Heart right ventricle (tissue), 16 donors: ENCODE results near the gene C8G. TPM values are rescaled to one million over a fixed set of nuclear protein-coding genes. Genes with fewer than 3 reads are reported as not detected.

Source experiments
- ATAC-seq, 8 donors: fragments of 200-7000 bp; cut with Tn5 transposase; one replicate each; pipeline ENCODE4 v1.9.1; 2020; ENCODE audit warnings: mild to moderate bottlenecking in 8 of 8, moderate library complexity in 8 of 8, moderate number of reproducible peaks in 1 of 8
- DNase-seq, 2 donors: peaks; one replicate each; pipeline ENCODE4 v3.0.0-alpha.2; 2020
- H3K27ac ChIP-seq, 10 donors: fragments of 200-600 bp; sonication (generic) in 2 of 10; one replicate each; pipeline versions ENCODE4 v1.5.0 to v1.8.0; 2020 to 2022; ENCODE audit warnings: mild to moderate bottlenecking in 3 of 10
- H3K27me3 ChIP-seq, 7 donors: fragments of 200-600 bp; one replicate each; pipeline ENCODE4 v1.8.0; 2021 to 2022; ENCODE audit warnings: mild to moderate bottlenecking in 2 of 7
- H3K36me3 ChIP-seq, 9 donors: fragments of 200-600 bp; sonication (generic) in 1 of 9; one replicate each; pipeline versions ENCODE4 v1.5.0 to v1.8.0; 2020 to 2022; ENCODE audit warnings: mild to moderate bottlenecking in 2 of 9
- H3K4me1 ChIP-seq, 9 donors: fragments of 200-600 bp; sonication (generic) in 1 of 9; one replicate each; pipeline versions ENCODE4 v1.5.0 to v1.8.0; 2020 to 2022; ENCODE audit warnings: mild to moderate bottlenecking in 4 of 9
- H3K4me3 ChIP-seq, 10 donors: fragments of 200-600 bp; sonication (generic) in 2 of 10; one replicate each; pipeline versions ENCODE4 v1.5.0 to v1.8.0; 2020 to 2022; ENCODE audit warnings: mild to moderate bottlenecking in 7 of 10, moderate library complexity in 2 of 10
- H3K9me3 ChIP-seq, 11 donors: fragments of 200-600 bp in 10 of 11; sonication (generic) in 2 of 11; one replicate each; pipeline versions ENCODE4 v1.5.0 to v1.8.0; 2013 to 2022; ENCODE audit warnings: mild to moderate bottlenecking in 2 of 11, control low read depth in 1 of 11, moderate library complexity in 1 of 11
- WGBS, 2 donors: extraction: QIAGEN DNeasy Blood & Tissue Kit; methylation state at CpG; one replicate each; pipeline ENCODE4 v1.1.7; 2013; ENCODE audit warnings: inconsistent platforms in 1 of 2; 5-methylcytosine and 5-hydroxymethylcytosine counted together
- intact Hi-C, 10 donors: fragments of 100-400 bp; cut with DNase I; formaldehyde crosslinking; loops; one replicate each; pipeline versions ENCODE4 v1.11.1 to v1.14.2; 2022
- polyA plus RNA-seq, 2 donors: library from polyadenylated mRNA; stranded (reverse); fragments of 200-250 nt; gene quantifications; one replicate each; pipeline ENCODE4 v1.2.3, GENCODE V29; 2013
- total RNA-seq, 10 donors: library from RNA; stranded (reverse); fragmentation: NEBNext Ultra II Directional in 3 of 10; extraction: Animal tissue kit (Norgen Biotek cat#: 25700) in 3 of 10; gene quantifications; one replicate each; pipeline versions ENCODE4 v1.2.1 to v1.2.4, GENCODE V29; 2021 to 2023
- TF ChIP-seq, protein P1 (sequence below), 9 donors: fragments of 200-600 bp; sonication (generic) in 2 of 9; IDR thresholded peaks; one replicate each; pipeline versions ENCODE4 v1.5.0 to v1.8.0; 2021 to 2022; ENCODE audit warnings: antibody characterized with exemption in 9 of 9, mild to moderate bottlenecking in 5 of 9, moderate library complexity in 1 of 9
- donor health status: Arrhythmogenic right ventricular cardiomyopathy.
- donor health status: ischemic (EF 13 %, LVEDD 7.1; RV severe dilation, severe dysfunction).
- donor health status: healthy with polysubstance abuse.
- donor health status: DM: no; HTN: yes; CAD: no.
- donor health status: DM: no; HTN: no; CAD: no.
- donor health status: ischemic (EF 25% LVEDD 6.9; RV normal size, moderate dysfunction).
- donor health status: ischemic (EF 25% LVEDD 5.7; RV mildly dilated, moderate dysfunction).
- donor health status: healthy.
- donor health status: DM: yes; HTN: yes; CAD: no.
- donor health status: Ischemic cardiomyopathy.
- donor health status: ischemic (EF 35%, LVEDD 5.7; RV mildly dilated, moderate dysfunction).
- donor health status: nonischemic (EF 11% LVEDD 7.7; RV severe dilation, severe dysfunction).
- donor health status: DM: yes; HTN: yes; CAD: no.
- donor health status: PGD.
- donor health status: ischemic (EF 29% LVEDD 5.4; RV normal size, mild dysfunction).
- donor health status: nonischemic (EF 23%, LVEDD 6.1; RV moderate dilation, normal function).

C8G gene
- total and polyA plus RNA-seq, 12 donors, result 1.2 to 10.0 (median 2.2) TPM

DNA sequence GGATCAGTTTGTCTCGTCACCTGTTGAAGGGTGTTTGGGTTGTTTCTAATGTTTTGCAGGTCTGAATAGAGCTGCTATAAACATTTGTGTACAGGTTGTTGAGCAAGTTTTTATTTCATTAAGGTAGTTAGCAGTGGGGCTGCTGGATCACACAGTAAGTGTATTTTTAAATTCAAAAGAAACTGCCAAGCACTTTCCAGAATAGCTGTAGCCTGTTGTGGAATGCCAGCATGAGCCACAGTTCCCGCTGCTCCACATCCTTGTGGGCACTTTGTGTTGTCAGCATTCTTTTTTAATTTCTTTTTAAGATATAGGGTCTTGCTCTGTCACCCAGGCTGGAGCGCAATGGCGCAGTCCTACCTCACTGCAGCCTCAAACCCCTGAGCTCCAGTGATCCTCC, 15.0 kb upstream of the C8G start:
- peaks cover 0 to 4% (median 0%) of the 10 kb centered on the region in 11 donors for H3K9me3 ChIP-seq
- ATAC-seq (peak in 5 of 8 donors; percentile 29 to 52 (median 41)), DNase-seq (no peak)
- H3K27ac ChIP-seq, result peak overlapping the region; percentile 6 to 89 (median 84)
- 78 to 84% methylated on average over 4 of the region's 4 CpGs for WGBS, 2 donors
- peaks cover 16 to 55% (median 47%) of the 10 kb centered on the region in 9 donors for H3K4me1 ChIP-seq
- TF ChIP-seq, protein P1, sequence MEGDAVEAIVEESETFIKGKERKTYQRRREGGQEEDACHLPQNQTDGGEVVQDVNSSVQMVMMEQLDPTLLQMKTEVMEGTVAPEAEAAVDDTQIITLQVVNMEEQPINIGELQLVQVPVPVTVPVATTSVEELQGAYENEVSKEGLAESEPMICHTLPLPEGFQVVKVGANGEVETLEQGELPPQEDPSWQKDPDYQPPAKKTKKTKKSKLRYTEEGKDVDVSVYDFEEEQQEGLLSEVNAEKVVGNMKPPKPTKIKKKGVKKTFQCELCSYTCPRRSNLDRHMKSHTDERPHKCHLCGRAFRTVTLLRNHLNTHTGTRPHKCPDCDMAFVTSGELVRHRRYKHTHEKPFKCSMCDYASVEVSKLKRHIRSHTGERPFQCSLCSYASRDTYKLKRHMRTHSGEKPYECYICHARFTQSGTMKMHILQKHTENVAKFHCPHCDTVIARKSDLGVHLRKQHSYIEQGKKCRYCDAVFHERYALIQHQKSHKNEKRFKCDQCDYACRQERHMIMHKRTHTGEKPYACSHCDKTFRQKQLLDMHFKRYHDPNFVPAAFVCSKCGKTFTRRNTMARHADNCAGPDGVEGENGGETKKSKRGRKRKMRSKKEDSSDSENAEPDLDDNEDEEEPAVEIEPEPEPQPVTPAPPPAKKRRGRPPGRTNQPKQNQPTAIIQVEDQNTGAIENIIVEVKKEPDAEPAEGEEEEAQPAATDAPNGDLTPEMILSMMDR (IDR thresholded peaks at IDR 0.05), result no peak
- H3K27me3 ChIP-seq, result no peaks in the 10 kb centered on the region
- H3K4me3 ChIP-seq, result no peak overlapping the region
- intact Hi-C loops, result loop anchor here in 1 of 10 donors (10.0 kb wide), 1 partner anchor 45 kb away; the partner anchor contains the start of gene TRAF2
- H3K36me3 ChIP-seq, result peaks cover 0 to 28% (median 4%) of the 10 kb centered on the region in 9 donors

DNA sequence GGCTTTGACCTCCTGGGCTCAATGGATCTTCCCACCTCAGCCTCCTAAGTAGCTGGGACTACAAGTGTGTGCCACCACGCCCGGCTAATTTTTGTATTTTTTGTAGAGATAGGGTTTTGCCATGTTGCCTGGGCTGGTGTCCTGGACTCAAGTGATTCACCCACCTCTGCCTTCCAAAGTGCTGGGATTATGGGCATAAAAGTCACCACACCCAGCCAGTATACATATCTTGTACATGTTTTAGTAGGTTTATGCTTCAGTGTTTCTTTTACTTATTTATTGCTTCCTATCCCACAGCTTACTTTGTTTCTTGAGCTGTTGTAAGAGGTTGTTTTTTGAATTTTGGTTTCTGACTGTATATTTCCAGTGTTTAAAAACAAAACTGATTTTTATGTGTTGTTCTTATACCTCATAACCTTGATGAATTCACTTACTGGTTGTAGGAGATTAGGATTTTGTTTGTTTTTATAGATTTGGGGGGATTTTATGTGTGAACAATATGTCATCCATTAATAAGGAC, 13.4 kb upstream of the C8G start:
- intact Hi-C loops, result loop anchor here in 1 of 10 donors (10.0 kb wide), 1 partner anchor 47 kb away; the partner anchor contains the start of gene TRAF2
- no peak for ATAC-seq

DNA sequence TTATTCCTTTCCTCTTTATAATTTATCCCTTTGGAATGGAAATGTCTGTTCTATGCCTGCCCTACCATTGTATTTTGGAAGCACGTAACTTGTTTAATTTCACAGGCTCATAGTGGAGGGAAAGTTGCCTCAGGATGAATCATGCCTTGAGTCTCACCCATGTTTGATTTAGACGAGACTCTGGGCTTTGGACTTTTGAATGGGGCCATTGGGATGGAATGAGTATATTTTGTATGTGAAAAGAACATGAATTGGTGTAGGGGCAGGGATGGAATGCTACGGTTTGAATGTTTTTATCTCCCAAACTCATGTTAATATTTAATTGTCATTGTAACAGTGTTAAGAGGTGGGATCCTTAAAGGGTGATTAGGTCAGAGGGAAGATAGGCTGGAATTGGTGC, 10.8 kb upstream of the C8G start:
- Histone ChIP-seq H3K4me1 (peaks cover 2 to 17% (median 11%) of the 10 kb centered on the region in 9 donors), H3K36me3 (peaks cover 0 to 13% (median 0%) of the 10 kb centered on the region in 9 donors), H3K4me3 (no peak overlapping the region), H3K27ac (no peak overlapping the region), H3K9me3 (peaks cover 0 to 4% (median 0%) of the 10 kb centered on the region in 11 donors), H3K27me3 (no peaks in the 10 kb centered on the region)
- intact Hi-C loops, result loop anchor here in 1 of 10 donors (10.0 kb wide), 1 partner anchor 49 kb away; the partner anchor contains the start of gene TRAF2
- DNase-seq, result no peak
- TF ChIP-seq, protein P1 (IDR thresholded peaks at IDR 0.05), result no peak
- ATAC-seq, result no peak
- WGBS, 2 donors, result 96 to 97% methylated on average over 3 of the region's 3 CpGs

More for the DNA sequence above, 13.4 kb upstream of the C8G start:
- no peak for DNase-seq
- Histone ChIP-seq H3K4me3 (no peak overlapping the region), H3K36me3 (peaks cover 0 to 11% (median 0%) of the 10 kb centered on the region in 9 donors), H3K27me3 (no peaks in the 10 kb centered on the region), H3K9me3 (peaks cover 0 to 4% (median 0%) of the 10 kb centered on the region in 11 donors), H3K27ac (peak overlapping the region in 1 of 10 donors; percentile 19), H3K4me1 (peaks cover 8 to 41% (median 33%) of the 10 kb centered on the region in 9 donors)
- TF ChIP-seq, protein P1 (IDR thresholded peaks at IDR 0.05), result no peak
- WGBS, 2 donors, result 96 to 99% methylated on average over 2 of the region's 2 CpGs

DNA sequence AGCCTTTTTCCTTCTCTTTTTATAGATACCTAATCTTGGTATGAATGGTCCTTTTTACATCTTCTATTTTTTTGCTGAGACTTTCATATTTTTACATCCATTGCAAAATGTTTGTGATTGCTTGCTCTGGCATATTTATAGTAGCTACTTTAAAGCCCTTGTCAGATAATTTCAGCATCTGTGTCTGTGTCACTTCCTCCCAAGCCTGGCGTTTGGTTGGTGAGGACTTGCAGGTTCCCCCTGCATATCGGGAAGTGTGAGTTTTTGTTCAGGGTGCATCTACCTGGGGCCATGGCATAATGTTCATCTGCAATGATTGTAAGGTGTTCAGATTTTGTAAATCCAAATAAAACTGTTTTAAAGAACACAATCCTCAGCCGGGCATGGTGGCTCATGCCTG, 9.4 kb upstream of the C8G start:
- Histone ChIP-seq H3K27ac (no peak overlapping the region), H3K4me3 (no peak overlapping the region), H3K9me3 (peaks cover 0 to 4% (median 0%) of the 10 kb centered on the region in 11 donors), H3K27me3 (no peaks in the 10 kb centered on the region), H3K4me1 (peaks cover 0 to 17% (median 9%) of the 10 kb centered on the region in 9 donors), H3K36me3 (peaks cover 0 to 26% (median 6%) of the 10 kb centered on the region in 9 donors)
- intact Hi-C loops, result loop anchor here in 1 of 10 donors (10.0 kb wide), 1 partner anchor 51 kb away; the partner anchor contains the start of gene TRAF2
- WGBS, 2 donors, result 69 to 80% methylated on average over 3 of the region's 3 CpGs
- no peak for DNase-seq
- no peak for ATAC-seq
- TF ChIP-seq, protein P1 (IDR thresholded peaks at IDR 0.05), result no peak
